Activated effector memory CD4-positive, alpha-beta T cell treated with anti-CD3 and anti-CD28 coated beads, Interleukin-2, amount 50 U/mL, for 16 hours (primary cell): Measurements from ENCODE around the gene CFTR.

Source experiments
- DNase-seq: peaks from one replicate; pipeline ENCODE4 v3.0.0-alpha.2; 2020

The CFTR gene

DNA sequence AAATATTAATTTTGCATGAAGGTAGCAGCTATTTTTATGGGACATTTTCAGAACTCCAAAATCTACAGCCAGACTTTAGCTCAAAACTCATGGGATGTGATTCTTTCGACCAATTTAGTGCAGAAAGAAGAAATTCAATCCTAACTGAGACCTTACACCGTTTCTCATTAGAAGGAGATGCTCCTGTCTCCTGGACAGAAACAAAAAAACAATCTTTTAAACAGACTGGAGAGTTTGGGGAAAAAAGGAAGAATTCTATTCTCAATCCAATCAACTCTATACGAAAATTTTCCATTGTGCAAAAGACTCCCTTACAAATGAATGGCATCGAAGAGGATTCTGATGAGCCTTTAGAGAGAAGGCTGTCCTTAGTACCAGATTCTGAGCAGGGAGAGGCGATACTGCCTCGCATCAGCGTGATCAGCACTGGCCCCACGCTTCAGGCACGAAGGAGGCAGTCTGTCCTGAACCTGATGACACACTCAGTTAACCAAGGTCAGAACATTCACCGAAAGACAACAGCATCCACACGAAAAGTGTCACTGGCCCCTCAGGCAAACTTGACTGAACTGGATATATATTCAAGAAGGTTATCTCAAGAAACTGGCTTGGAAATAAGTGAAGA is 112.3 kb downstream of the CFTR start:
- DNase-seq = no peak

DNA sequence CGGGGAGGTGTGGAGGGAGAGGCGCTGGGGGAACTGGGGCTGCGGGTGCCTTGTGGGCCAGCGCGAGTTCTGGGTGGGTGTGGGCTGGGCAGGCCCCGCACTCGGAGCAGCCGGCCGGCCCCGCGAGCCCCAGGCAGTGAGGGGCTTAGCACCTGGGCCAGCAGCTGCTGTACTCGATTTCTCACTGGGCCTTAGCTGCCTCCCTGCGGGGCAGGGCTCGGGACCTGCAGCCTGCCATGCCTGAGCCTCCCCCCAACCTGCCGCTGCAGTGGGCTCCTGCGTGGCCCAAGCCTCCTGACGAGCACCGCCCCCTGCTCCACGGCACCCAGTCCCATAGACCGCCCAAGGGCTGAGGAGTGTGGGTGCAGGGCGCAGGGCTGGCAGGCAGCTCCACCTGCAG is 116.3 kb downstream of the CFTR start:
- no peak for DNase-seq

DNA sequence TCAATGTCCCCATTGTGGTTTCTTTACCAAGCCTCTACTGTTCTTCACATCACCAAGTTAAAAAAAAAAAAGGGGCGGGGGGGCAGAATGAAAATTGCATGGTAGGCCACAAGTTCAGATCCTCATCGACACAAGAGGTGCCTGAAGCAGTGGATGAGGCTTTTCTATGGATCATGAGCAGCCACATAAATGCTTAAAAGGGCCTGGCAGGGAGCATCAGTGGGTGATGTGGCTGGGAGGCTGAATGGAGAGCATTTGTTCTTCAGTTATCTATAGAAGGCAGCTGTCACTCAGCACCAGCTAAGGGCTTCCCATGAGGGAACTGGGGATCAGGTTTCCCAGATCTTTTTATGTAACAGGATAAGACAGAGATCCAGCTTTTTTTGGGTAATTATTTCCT is 117.9 kb downstream of the CFTR start:
- DNase-seq = no peak

DNA sequence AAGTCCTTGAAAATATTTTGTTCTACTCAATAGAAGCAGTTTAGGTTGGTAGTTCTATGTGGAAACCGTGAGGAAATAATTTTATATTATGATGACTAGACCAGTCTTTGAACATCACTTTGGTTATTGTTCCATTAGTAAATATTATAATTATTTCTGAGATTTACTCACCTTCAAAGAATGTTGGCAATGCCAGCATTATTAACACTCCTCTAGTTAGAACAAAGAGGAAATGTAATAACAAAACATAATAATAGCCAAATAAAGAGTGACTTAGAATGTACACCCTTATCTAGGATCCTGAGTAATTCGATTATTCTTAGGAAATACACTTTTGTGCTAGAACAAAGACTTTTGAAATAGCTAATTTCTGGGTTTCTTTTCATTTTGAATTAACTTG is 121.1 kb downstream of the CFTR start:
- no peak for DNase-seq

DNA sequence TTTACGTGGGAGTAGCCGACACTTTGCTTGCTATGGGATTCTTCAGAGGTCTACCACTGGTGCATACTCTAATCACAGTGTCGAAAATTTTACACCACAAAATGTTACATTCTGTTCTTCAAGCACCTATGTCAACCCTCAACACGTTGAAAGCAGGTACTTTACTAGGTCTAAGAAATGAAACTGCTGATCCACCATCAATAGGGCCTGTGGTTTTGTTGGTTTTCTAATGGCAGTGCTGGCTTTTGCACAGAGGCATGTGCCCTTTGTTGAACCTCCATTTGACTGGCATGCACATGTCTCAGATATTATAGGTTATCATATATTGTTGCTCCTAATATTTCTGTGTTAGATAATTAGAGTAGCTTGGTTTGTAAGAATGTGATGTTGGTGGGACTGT is 123.8 kb downstream of the CFTR start:
- no peak for DNase-seq

DNA sequence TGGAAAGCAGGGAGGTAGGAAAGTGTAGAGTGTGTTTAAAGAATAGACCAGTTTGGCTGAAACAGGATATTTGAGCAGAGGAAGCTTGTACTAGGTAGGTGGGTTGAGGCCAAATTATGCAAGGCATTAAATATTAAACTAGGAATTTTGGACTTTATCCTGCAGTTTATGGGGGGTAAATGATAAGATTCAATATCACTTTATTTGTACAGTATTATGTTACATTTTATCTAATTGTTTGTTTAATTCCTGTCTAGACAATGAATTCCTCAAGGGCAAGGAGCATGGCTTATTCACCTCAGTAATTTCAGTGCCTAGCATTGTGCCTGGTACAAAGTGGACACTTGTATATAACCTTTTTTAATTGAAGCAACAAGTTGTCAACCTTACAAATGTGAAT is 125.9 kb downstream of the CFTR start:
- DNase-seq = no peak

DNA sequence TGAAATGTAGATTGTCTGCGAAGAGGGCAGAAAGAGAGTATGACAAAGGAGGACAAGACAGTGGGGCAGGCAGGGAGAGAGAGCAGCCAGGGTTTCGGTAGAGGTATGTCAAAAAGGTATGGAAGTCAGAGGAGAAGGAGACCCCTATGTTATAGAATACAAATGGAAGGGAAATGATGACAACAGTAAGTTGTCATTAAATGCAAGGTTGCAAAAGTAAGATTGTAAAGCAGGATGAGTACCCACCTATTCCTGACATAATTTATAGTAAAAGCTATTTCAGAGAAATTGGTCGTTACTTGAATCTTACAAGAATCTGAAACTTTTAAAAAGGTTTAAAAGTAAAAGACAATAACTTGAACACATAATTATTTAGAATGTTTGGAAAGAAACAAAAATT is 126.3 kb downstream of the CFTR start:
- DNase-seq = no peak

DNA sequence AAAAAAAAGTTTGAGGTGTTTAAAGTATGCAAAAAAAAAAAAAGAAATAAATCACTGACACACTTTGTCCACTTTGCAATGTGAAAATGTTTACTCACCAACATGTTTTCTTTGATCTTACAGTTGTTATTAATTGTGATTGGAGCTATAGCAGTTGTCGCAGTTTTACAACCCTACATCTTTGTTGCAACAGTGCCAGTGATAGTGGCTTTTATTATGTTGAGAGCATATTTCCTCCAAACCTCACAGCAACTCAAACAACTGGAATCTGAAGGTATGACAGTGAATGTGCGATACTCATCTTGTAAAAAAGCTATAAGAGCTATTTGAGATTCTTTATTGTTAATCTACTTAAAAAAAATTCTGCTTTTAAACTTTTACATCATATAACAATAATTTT is 130.6 kb downstream of the CFTR start:
- DNase-seq = no peak

DNA sequence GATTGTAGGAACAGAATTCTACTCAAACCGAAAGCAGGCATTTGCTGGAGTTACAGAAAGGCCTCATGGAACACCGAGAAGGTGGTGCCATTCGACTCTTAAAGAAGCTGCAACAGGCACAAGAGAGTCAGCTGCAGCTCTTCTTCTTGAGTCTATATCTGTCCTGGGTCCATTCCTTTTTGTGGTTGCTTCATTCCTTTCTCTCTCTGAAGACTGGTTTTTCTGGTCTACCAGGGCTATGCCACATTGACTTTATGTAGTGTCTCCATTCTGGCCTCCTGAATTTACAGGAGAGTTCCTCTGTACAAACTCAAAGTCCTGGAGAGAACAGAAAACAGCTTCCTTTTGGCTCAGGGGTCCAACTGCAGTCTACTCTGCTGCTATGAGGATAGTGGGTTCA is 132.8 kb downstream of the CFTR start:
- no peak for DNase-seq

DNA sequence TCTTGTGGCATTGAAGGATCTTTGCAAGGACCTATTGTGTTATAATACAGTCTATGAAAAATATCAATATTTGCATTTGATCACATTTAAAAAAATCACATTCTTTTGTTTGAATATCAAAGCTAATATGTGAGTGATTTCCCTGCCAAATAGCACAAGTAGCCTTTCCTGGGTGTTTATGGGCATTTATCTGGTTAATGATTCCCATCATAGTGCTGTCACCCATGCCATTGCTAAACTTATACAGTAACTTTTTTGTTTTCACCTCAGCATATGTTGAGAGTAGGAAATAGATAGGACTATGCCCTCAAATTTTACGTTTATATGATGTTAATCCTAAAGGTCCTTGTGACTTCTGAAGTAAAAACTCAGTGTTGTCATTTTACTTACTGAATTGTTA is 136.9 kb downstream of the CFTR start:
- DNase-seq = no peak

DNA sequence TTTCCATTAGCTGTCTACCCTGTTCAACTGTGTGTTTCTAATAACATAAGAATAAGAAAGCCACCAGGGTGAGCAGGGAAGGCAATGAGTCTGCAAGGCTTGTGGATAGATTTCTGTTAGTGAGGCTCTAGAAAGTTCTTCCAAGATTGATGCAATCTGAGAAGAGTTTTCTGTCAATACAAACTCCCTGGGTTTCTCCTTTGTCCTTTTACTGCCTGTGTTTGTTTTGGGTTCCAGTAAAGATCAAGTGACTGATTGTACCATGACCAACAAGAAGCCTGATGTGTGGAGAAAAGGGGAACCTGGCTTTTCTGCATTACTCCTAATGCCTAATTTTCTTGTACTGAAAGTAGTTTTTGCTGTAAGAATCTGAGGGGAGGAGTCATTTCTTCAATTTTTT is 139.9 kb downstream of the CFTR start:
- no peak for DNase-seq

DNA sequence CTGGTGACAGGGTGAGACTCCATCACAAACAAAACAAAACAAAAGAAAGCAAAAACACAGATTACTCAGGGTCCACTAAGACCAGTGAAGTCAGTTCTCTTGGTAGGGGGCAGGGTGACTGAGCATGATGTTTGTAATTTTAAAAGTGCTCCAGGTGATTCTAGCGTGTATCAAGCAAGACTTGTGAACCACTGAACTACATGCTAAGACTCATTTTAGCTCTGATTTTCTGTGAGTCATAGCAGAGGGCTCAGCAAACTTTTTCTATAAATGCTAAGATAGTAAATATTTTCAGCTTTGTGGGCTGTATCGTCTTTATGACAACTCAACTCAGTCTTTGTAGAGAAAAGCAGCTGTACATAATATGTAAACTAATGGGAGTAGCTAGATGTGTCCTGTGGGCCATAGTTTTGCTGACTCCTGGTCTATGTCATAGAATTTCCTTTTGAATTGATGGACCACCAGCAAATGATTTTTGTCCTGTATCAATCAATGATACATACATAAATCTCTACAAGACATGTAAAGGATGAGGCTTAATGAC is 141.3 kb downstream of the CFTR start:
- DNase-seq = no peak

DNA sequence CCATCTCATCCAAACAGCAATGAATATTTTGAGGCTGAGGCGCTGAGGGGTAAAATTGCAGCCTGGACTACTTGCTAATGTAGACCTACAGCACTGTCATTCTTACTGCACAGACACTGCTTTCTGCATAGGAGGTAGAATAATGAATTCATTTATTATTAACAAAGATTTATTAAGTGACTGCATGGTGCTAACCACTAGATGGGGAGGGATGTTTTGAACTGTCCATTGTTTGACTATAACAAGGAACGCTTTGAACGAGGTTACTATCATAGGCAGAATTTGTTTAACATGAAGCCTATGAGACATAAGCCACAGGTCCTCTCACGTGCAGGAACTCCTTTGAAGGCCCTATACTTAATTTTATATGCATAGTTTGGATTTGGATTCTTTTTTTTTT is 143.8 kb downstream of the CFTR start:
- DNase-seq = no peak

DNA sequence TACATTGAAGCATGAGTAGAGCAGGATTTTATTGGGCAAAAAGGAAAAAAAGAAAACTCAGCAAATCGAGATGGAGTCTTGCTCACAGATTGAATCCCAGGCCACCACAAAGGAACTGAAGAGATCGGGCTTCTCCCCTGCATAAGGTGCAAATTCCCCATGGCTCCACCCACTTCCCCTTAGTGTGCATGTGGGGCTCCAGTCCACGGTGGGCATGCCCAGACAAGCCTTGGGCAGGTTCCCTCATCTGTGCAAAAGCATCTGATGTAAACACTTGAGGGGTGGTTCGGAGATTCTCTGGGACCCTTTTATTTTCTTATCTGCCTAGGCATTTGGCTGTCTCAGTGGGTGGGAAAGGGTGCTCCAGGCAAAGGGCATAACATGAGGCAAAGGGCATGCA is 150.7 kb downstream of the CFTR start:
- no peak for DNase-seq

DNA sequence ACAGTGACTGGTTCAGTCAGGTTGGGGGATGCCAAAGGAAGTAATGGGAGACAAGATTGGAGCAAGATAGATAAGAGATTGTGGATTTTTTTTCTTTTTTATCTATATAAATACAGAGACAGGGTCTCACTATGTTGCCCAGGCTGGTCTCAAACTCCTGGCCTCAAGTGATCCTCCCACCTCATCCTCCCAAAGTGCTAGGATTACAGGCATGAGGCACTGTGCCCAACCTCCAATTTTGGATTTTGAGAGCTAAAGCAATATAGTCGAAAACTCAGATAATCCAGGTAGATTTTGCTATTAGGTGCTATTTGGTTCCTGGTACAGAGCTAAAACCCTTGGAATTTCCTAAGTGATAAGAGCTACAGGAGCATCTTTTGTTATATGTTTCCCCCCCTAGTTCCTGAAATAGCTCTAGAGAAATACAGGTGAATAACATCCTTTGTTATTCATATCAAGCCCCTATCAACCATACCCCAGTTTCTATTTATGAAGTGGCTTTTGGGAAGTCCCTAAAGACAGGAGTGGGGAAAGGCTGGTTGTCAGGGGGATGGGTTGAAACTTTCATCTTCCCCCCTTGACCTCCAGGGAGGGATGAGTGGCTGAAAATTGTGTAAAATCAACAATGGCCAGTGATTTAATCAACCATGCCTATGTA is 151.2 kb downstream of the CFTR start:
- DNase-seq = no peak

DNA sequence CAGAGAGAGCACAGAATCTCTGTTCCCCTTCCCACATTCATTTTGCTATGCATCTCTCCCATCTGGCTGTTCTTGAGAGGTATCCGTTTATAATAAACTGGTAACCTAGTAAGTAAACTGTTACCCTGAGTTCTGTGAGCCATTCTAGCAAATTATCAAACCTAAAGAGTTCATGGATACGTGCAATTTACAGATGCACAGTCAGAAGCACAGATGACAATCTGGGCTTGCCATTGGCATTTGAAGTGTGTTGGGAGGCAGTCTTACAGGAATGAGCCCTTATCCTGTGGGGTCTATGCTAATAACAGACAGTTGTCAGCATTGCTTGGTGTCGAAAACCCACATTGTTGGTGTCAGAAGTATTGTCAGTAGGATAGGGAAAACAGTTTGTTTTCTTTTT is 151.8 kb downstream of the CFTR start:
- no peak for DNase-seq

DNA sequence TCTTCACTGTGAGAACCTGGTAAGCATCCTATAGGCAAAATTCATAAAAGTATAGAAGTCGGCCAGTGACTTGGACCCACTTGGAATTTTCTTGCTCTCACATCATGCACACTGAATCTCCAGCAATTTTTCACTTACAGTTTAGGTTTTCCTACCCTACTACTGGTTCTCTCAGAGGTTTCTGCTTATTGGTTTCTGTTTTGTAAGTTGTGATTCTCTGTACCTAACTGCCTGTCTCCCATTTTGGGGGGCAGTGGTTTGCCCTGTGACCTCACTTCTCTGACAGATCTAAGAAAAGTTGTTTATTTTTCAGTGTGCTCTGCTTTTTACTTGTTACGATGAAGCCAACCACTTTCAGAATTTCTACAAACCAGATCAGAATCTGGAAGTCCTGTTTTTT is 158.1 kb downstream of the CFTR start:
- DNase-seq = no peak

DNA sequence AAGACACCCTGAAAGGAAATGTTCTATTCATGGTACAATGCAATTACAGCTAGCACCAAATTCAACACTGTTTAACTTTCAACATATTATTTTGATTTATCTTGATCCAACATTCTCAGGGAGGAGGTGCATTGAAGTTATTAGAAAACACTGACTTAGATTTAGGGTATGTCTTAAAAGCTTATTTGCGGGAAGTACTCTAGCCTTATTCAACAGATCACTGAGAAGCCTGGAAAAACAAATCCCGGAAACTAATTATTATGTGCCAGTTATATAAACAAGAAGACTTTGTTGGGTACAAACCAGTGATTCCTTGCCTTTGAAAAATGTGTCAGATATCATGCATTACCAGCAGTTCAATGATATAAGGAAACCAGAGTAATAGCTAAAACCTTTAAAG is 160.1 kb downstream of the CFTR start:
- no peak for DNase-seq

DNA sequence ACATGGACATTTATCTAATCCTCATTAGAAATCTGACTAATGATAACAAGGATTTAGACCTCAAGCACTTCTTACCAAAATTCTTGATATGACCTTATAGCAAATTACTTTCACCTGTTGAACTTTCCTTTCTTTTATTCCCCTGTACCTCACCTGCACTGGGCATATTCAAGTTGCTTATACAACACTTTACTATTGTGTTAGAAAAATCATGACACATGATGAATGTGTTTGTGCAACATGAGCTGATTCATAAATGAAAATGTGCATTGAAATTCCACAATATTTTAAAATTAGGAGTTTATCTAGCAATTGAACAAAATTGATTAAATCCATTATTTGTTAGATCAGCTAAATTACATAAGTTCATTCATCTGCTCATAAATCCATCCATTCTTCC is 160.6 kb downstream of the CFTR start:
- no peak for DNase-seq

DNA sequence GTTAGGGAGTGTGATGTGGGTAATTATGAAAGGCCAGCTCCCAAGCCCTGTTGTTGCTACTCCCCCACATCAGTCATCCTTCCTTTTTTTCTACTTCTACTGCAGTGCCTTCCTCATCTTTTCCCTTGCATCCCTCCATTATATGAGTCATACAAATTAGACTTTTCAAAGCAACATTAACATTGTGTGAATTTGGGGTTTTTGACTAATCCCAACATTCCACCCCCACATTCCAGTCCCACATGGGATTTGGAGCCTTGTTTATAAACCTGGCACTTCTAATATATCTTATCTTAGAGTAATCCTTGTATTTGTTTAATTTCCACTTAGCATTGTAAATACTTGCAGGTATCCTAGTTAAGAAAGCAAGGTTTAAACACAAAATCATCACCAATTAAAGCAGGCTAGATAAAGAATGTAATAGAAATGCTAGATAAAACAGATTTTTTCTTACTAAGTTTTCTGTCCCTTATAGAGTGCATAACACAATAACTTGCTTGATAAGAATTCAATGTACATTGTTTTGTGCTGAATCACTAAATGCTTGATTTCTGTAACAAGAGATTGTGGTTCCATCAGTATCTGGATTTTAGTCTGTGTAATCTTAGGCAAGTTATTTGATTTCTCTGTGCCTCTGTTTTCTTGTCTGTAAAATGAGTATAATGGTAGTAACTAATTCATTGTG is 165.8 kb downstream of the CFTR start:
- DNase-seq = no peak

DNA sequence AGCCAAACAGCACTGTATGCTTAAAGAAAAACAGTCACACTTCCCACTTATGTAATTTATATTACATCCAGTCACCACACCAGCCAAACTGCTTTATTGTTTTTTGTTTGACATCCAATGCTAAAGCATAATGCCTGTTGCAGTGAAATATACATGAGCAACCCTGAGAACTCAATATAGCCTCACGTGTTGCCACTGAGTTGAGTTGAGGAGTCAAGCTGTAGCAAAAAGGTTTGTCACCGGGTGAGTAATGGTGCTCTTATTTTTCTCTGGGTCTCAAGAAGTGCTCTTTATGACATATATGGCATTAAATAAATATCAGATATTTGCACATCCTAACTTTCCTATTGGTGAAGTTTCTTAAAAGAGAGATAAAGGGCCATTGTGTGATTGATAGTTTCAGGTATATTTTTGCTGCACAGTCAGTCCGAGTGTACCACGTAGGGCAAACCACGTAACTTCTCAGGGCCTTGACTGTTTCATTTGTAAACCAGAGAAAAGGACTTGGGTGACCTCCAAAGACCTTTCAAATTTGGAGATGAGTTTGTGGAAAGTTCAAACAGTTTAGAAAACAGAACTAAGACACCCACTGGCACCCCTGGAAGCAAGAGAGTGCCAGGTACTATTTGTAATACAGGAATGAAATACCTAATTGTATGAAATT is 168.5 kb downstream of the CFTR start:
- DNase-seq = no peak

DNA sequence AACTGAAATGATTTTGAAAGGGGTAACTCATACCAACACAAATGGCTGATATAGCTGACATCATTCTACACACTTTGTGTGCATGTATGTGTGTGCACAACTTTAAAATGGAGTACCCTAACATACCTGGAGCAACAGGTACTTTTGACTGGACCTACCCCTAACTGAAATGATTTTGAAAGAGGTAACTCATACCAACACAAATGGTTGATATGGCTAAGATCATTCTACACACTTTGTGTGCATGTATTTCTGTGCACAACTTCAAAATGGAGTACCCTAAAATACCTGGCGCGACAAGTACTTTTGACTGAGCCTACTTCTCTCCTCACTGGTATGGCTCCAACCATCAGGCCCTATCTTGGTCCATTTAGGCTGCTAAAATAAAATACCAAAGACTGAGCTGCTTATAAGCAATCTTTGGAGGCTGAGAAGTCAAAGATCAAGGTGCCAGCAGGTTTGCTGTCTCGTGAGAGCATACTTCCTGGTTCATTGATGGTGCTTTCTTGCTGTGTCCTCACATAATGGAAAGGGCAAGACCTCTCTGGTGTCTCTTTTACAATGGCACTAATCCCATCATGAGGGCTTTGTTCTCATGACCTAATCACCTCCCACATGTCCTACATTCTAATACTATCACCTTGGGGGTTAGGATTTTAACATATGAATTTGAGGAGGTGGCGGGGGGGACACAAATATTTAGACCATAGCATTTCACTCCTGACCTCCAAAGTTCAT is 173.3 kb downstream of the CFTR start:
- DNase-seq = no peak

DNA sequence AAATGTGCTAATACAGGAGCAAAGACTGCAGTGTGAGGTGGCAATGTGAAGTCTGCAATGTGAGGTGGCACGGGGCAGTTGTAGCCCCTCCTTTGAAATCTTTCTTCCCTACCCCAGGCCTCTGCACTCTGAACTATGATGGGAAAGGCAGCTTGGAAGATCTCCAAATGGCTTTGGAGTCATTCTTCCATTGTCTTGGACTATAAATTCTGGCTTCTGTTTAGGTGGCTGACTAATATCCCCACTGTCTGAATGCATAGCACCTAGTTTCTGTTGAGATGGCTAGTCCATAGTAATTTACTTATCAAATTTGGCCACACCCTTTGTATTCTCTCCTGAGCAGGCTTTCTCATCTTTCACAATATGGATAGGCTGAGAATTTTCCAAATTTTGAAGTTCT is 175.0 kb downstream of the CFTR start:
- no peak for DNase-seq
